GM18502 (cell line): ENCODE results near the gene ZFAND3.

Experiments used
- ATAC-seq: cut with Tn5 transposase; IDR thresholded peaks from one replicate; pipeline ENCODE4 v1.9.1; 2021; ENCODE audit warnings: mild to moderate bottlenecking; ENCODE audit not compliant: unreplicated experiment, poor library complexity

The ZFAND3 gene, protein sequence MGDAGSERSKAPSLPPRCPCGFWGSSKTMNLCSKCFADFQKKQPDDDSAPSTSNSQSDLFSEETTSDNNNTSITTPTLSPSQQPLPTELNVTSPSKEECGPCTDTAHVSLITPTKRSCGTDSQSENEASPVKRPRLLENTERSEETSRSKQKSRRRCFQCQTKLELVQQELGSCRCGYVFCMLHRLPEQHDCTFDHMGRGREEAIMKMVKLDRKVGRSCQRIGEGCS

DNA sequence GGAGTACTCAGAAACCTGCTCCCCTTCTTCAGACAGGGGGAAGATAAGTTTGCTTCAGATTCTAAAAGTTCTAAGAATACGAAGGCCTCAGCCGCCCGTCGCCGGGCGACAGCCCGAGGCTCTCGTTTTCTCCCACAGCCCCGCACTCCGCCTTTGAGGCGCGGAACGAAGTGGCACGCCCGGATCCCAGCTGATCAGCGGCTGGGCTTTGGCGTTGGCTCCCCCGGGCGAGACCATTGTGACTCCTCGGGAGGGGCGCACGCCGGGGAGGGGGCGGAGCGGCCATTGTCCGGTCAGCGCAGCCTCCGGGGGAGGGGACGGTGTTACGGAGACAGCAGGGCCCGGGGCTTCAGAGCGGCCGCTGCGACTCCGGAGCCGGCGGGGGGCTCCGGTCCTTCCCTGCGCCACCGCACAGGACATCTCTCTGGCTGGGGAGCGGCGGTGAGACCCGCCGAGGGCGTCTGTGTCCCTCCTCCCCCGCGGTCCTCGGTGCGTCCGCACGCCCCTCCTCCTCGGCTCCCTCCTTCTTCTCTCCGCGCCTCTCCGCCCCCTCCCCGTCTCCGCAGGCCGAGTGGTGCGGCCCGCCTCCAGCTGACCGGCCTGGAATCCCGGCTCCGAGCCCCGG, at the start of gene ZFAND3:
Gene ZFAND3, plus strand, starts transcription at position 551 of the 625 bp plus-strand sequence. CDS start 219 bp downstream, outside the sequence.
- peak; percentile 85 for ATAC-seq

DNA sequence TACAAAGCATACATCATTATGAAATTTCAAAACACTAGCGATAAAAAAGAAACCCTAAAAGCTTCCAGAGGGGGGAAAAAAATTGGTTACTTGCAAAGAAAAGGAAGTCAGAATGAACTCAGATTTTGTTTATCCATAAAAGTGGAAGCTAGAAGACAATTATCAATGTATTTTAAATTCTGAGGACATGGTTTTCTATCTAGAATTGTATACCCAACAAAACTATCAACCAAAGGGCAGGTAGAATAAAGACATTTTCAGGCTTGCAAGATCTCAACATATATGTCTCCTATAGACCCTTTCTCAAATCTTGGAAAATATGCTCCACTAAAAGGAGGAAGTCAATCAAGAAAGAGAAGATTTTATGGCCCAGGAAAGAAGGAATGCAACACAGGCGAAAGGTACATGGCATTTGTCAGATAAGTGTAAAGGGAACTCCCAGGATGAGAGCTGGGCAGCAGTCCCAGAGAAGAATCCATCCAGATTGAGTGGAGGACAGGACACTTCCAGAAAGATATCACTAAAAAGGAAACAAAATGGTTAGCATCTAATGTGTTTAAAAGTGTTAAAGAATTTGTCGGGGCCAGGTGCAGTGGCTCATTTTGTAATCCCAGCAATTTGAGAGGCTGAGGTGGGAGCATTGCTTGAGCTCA, 45.4 kb upstream of the ZFAND3 start:
- no peak for ATAC-seq

DNA sequence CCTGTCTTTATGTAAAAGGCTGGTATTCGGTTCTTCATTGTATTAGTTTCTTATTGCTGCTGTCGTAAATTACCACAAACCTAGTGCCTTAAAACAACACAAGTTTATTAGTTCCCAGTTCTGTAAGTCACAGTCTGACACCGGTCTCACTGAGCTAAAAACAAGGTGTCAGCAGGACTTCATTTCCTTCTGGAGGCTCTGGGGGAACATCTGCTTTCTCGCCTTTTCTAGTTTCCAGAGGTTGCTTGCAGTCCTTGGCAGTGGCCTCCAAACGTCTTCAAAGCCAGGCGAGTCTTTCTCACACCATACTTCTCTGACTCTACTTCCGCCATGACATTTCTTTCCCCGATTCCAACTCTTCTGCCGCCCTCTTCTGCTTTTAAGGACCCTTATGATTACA, 43.0 kb upstream of the ZFAND3 start:
- no peak for ATAC-seq

DNA sequence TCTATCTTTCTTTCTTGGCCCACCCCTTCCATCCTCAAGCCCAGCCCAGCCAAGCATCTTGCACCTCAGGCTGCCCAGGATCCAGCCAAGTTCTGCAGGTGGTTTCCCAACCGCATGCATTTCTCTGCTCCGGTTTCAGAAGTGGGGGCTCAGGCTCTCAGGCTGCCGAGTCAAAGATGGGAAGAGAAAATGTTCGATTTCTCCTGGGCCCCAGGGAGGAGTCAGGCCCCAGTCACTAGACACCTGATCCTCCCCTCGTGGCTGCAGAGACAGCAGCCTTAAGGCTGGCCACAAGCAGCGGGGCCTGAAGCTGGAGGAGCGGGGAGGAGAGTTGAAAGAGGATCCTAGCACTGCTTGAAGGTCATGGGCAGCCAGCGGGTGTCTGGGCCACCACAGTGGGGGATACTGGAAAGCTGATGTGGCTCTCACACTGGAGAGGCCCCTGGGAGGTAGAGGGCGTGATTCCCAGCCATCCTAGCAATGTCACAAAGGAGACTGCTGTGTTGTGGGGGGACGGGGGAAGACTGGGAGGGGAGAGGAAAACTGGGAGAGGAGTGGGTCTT, 42.2 kb upstream of the ZFAND3 start:
- no peak for ATAC-seq

DNA sequence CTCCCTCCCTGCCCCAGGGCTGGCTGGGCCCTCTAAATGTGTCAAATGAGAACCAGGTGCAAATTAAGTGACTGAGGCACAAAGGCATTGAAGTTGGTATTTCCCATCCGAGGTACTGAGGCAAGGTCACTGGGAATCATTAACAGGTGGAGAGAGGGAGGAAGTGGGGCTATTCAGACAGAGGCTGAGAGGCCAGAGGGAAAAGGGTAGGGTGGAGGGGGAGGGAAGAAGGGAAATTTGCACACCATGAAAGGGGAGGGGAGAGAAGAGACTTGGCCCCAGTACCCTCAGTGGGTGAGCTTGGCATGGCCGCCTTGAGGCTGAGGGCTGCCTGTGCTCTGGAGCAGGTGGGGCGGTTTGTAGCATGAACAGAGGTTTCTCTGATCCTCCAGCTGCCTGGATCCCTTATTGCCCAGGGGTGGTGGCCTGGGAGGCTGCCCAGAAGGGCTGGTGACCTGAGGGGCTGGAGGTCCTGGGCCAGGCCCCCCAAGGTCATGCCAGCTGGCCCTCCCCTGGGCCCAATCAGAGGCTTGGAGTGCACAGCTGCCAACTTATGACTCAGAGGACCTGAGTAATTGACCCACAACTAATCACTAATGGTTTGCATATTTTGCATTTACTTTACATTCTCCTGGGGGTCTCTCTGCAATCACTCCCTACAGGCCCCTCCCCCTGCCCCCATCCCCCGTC, 40.3 kb upstream of the ZFAND3 start:
- ATAC-seq: no peak

DNA sequence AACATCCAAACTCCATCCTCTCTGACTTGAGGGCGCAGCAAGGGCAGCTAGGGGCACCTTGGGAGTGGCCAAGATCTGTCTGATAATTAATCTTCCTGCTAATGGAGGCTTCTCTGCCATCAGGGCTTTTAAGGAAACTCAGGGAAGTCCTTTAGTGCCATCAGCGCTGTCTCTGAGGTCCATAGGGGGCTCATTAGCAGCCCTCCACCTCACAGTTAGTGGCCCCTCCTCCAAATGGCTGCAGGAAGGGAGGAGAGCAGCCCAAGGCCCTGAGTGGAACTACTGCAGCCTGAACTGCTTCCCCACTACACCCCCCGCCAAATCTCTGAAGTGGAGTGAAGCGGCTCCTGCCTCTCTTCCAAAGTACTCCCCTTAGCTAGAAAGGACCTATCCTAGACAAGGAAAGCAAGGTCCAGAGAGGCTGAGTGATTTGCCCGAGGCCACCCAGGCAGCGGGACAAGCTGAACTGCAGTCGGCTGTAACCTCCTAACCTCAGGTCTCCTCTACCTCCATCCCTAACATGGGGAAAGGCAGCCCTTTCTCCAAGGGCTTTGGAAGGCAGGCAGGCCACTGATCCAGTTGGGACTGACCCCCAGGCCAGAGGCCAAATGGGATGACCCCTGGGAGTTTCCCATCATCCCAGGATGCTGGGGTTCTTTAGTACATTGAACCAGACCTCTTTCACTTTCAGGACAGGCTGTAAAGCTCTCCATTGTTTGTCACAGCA, 39.5 kb upstream of the ZFAND3 start:
- no peak for ATAC-seq

DNA sequence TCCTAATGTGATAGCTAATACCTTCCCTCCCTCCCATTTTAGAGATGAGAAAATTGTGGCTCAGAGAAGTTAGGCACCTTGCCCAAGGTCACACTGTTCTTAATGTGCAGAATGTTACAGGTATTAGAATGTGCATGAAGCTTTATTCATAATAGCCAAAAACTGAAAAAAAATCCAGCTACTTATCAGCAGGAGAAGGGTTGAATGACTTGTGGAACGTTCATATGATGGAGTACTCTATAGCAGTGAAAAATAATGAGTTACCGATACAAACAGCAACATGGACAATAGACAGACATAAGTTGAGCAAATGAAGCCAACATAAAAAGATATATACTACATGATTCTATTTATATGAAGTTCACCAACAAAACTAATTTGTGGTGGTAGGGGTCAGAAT, 37.7 kb upstream of the ZFAND3 start:
- ATAC-seq: no peak

DNA sequence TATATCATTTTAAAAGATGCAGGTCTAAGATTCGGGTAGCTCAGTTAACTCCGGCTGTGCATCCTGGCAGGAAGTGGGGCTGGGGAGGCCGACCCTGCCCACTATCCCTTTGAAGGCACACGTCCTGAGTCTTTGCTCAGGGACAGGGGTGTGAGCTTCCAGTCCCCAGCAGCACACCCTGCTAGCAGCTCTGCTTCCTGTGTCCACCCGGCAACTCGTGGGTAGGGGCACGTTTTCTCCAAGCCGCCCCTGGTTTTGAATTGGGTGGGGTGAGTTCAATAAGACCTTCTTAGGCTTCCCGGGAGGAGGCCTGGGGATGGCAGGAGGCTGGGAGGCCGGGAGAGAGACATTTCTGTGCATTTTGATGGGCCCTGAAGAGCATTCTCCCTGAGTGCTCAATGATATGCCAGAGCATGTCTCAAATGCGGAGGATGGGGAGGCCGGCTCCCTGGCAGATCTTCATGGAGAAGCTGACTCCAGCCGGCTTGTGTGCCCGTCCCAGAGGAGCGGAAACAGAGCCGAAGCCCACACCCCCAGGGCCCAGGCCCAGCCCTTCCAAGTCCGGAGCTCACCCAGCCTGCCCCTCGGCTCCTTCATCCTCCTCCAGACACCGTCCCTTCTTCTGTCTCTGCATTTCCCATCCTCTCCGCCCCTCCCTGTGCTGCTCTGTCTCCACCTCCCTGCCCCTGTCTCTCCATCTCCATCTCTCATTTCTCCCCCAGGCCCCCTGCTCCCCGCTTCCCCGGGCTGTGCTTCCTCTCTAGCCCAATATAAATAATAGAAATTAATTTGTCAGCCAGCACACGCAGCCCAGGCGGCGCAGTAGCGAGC, 36.3 kb upstream of the ZFAND3 start:
- ATAC-seq: no peak

DNA sequence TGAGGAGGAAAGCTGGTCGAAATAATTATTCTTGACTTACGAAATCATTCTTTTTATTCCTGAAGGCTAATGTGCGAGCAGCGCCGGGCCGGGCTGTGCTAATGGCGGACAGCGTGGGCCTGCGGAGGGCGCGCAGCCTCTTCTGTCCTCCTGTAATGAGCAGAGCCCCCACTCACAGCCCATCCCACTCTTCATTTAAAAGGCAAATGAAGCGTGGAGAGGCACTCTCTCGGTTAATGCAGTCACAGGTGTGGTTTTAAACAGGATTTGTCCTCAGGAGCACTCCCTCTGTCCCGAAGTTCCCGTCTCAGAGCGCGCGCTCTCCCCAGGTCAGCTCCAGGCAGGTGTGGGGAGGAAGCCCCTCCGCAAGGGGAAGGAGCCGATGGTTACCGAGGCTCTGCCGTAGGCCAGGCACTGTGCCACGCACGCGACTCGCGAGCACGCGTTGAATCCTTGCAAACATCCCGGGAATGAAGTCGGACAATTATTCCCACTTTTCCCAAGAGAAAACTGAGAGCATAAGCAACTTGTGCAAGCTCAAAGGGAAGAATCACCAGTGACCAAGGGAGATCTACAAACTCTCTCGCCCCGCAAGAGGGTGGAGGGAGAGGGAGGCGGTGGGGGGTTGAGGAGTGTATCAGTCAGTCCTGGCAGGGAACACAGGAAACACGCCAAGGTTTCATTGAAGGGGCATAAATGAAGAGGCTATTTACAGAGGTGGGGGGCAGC, 35.5 kb upstream of the ZFAND3 start:
- no peak for ATAC-seq

DNA sequence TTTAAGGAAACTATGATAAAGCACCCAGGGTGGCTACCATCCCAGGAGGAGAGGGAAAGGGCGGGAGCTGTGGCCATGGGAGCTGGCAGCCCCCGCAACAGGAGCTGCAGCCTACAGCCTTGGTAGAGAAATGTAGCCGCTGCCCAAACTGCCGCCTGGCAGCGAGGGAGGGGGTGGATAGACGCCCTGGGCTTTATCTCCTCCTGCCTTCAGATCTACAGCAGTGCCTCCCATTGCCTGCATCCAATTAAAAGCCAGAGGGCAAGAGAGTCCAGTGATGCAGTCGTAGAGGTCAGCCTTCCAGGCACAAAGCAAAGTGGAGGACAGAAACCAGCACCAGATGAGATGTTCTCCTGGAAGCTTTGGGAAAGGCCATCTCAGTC, 35.0 kb upstream of the ZFAND3 start:
- no peak for ATAC-seq

DNA sequence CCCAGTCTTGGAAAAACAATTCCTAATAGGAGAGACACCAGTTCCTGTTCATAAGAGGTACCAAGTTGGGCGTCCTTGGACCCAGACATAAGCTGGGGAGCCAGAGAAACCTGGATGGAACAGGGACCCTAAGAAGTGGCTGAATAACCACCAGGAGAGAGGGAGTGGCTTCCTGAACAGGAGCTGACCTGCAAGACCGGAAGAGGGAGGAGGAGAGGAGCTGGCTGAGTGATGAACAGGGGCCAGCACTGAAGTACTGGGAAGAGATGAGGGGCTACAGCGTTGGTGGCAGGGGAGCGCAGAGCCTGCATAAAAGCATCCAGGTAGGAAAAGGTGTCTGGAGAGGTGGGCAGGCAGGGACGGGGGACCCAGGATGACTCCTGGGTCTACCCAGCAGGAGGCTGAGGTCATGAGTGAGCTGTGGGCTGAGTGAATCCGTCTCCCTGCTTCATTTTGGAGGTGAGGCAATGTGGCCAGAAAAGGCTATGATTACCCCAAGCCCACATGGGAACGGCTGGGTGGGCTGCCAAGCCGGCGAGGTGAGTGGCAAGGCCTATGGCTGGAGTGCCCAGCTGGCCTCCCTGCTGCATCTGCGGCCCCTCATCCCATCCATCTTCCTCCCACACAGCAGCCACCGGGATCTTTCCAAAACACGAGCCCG, 34.4 kb upstream of the ZFAND3 start:
- ATAC-seq: no peak

DNA sequence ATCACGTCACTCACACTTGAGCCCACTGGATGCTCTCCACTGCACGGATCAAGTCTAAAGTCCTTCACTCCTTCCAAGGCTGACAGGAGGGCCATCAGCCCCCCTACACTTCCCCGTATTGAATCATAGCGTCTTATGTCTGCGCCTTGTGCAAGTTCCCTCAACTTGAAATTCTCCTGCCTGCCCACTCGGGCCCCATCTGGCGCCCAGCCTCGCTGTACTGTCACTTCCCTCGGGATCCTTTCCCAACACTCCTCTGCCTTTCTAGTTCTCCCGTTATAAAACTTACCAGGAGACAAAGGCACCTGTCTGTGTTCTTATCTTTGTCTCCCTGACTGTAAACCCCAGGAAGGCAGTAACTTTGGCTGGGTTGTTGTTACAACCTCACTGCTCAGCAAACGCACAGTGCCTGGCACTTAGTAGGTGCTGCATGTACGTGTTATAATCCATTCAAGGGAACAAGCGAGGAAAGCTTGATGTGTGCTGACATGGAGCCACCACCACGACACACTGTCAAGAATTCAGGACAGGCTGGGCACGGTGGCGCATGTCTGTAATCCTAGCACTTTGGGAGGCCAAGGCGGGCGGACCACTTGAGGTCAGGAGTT, 33.8 kb upstream of the ZFAND3 start:
- no peak for ATAC-seq

DNA sequence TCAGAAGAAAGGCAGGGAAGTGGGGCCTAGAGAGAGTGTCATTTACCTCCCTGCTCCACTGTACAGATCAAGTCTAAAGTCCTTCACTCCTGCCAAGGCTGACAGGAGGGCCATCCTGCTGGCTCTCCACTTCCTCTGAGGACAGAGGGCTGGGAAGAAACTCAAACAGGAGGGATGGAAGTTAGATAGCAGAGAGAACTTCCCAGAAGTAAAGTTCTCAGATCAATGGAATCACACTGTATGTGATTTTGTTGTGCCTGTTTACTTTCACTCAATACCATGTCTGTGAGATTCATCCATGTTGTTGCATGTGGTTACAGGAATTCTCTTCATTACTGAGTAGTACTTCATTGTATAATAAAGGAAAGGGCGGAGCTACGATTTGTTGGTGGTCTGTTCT, 32.3 kb upstream of the ZFAND3 start:
- ATAC-seq: no peak

DNA sequence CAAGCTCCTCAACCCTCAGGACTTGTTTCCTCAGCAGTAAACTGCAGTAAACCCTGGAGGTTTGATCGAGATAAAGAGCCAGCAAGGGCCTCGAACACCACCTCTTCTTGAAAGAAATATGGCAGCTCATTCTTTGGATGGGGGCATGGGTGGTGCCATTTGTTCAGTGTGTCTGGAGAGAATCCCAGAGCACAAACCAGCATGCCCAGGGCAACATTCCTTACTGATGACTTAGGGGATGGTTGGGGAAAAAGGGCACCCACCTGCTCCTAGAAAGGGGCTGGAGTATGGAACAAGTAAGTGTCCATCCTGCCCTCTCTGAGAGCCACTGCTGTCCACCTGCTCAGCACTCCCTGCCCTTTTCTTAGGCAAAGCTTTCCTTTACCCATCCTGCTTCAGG, 31.3 kb upstream of the ZFAND3 start:
- no peak for ATAC-seq

DNA sequence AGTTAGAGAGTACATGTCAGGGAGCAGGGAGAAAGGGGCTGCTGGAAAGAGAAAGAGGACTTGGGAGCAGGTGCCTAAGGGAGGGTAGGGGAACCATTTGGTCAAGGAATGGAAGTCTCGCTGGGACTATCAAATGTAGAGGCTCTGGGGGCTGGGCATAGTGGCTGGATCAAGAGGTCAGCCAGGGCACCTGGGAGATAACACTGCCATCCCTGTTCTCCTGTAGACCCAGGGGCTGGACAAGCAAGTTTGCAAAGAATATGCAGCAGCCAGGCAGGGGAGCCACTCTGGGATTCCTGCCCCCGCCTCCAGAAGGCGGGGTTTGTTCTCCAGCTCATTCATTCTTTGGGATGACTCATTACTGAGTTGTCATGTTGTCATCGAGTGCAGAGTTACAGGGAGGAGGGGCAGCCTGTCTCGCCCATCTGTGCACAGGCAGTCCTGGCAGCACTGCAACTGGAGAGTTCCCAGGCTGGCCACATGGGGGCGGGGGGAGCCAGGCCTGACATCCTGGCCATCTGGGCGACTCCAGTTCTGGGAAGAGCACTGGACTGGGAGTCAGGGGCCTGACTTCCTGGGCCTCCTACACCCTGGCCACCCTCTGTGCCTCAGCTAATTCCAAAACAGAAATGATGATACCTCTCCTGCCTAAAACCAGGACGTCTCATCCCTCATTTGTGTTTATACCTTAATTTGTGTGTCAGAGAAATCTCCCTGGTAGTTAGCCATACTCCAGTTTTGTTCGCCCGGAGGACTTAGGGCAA, 28.2 kb upstream of the ZFAND3 start:
- ATAC-seq: peak; percentile 96

DNA sequence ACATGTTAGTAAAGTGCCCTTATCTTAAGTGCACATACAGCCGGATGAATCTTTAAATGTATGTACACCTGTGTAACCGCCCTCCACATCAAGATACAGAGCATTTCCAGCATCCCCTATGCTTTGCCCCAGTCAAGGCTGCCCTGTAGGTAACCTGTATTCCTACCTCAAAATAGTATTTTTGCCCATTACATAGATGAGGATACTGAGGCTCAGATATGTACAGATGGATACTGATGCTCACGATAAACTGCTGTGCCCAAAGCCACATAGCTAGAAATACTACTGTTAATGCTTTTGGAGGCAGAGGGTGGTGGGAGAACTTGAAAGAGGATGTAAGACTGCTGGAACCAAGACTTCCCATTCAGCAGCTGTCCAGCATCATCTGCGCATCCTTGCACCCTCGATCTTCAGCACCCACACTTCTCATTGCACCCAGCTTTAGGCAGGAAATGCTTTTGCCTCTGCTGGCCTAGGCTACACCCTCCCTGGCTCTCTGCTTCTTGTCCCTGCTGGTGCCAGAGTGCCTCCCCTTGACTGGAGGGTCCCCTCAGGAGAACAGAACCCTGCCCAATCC, 27.0 kb upstream of the ZFAND3 start:
- no peak for ATAC-seq

DNA sequence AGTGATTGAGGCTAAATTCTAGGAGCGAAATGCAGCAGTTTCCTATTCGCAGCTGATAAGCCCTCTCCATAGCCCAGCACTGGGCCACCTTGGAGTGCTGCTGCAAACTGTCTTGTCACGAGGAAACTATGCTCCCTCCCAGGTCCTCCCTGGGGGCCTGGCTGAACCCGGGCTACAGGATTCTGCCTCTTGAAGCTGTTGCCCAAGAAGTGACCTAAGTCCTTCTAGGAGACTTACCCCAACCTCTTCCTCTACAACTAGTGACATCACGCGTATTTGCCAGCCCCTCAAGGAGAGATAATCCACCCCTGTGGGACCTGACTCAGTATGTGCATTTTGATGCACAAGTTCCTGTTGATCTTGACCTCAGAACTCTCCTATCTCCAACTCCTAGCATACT, 26.5 kb upstream of the ZFAND3 start:
- no peak for ATAC-seq
